ENCODE results near the gene F10. TPM values are rescaled to one million over a fixed set of nuclear protein-coding genes. Genes with fewer than 3 reads are reported as not detected.

Gene F10
- total and polyA plus RNA-seq, 2 donors (not counting 1 experiment from before 2014, with no cell fraction given): not detected

DNA sequence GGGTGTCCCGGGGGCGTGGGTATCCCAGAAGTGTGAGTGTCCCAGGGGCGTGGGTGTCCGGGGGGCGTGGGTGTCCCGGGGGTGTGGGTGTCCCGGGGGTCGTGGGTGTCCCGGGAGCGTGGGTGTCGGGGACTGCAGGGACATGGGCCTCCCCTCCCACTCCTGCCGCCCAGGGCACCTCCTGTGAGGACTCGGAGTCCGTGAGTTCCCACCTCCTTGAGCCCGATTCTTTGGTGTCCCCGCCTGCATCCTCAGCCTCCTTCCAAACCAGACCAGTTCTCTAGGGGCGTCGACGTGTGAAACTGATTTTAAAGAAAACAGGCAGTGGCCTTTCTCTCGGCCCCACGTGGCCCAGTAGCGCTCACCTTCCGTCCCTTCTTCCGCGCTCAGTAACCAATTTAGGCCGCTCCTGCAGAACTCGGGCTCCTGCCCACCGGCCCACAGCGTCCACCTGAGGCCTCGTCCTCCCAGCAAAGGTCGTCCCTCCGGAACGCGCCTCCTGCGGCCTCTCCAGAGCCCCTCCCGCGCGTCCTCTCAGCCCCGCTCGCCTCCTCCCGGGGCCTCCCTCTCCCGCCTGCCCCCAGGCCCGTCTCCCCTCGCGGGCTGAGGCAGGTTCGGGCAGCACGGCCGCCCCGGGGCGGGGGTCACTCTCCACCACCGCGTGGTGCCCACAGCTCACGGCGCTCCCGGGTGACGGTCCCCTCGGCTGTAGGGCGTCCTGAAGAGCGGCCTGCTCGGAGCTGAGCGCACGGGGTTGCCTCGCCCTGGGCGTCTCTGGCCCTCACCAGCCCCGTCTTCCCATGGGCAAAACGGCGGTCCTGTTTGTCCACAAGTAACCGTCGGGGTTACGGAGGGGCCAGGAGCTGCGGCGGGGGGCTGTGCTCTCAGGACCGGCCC, 13.2 kb upstream of the F10 start:
- Histone ChIP-seq H4K20me1 (ENCODE audit: control insufficient read depth, insufficient read depth, low read length, poor library complexity, severe bottlenecking) (no peaks in the 10 kb centered on the region), H3K4me2 (replicated peaks; ENCODE audit: low read depth, low read length, poor library complexity, severe bottlenecking) (peak overlapping the region; percentile 60), H3K9ac (ENCODE audit: low read length) (no peak overlapping the region), H3K4me3 (ENCODE audit: control extremely low read depth in 1 of 5, extremely low read depth in 1 of 5, insufficient read depth in 1 of 5, low read depth in 2 of 5, low read length in 4 of 5) (no peak overlapping the region), H3K27ac (ENCODE audit: low read length in 2 of 2) (no peak overlapping the region), H2AFZ (ENCODE audit: insufficient read depth, low read depth, low read length, poor library complexity, severe bottlenecking) (no peak overlapping the region), H3K9me3 (ENCODE audit: control extremely low read depth in 1 of 3, control insufficient read depth in 2 of 3, insufficient read depth in 1 of 3, low read length in 2 of 3) (peaks cover 0 to 18% (median 0%) of the 10 kb centered on the region in 3 donors), H3K27me3 (replicated peaks in 1 of 4; ENCODE audit: control extremely low read depth in 1 of 4, control insufficient read depth in 3 of 4, insufficient read depth in 4 of 4, low read length in 3 of 4) (peaks cover 0 to 19% (median 2%) of the 10 kb centered on the region in 4 experiments), H3K79me2 (ENCODE audit: control insufficient read depth, insufficient read depth, low read length) (no peaks in the 10 kb centered on the region), H3K4me1 (ENCODE audit: control insufficient read depth in 2 of 2, insufficient read depth in 2 of 2, low read length in 2 of 2) (peaks cover 0 to 3% of the 10 kb centered on the region in 2 donors), H3K36me3 (replicated peaks in 1 of 2; ENCODE audit: control extremely low read depth in 1 of 2, control insufficient read depth in 1 of 2, extremely low read depth in 1 of 2, insufficient read depth in 2 of 2, low read length in 1 of 2) (no peaks in the 10 kb centered on the region)
- no peak for TF ChIP-seq EZH2 (IDR thresholded peaks at IDR 0.05; ENCODE audit: borderline replicate concordance, insufficient read depth, low read depth, low read length, poor library complexity, severe bottlenecking)
- TF ChIP-seq CTCF (IDR thresholded peaks at IDR 0.05): no peak
- 42% methylated on average over 71 of the region's 73 CpGs for WGBS (ENCODE audit: insufficient coverage)
- Mint-ChIP-seq H3K9me3 (ENCODE audit: insufficient read depth) (no peaks in the 10 kb centered on the region), H3K4me1 (no peaks in the 10 kb centered on the region), H3K27ac (no peak overlapping the region), H3K4me3 (peak overlapping the region; percentile 23), H3K27me3 (peaks cover 3% of the 10 kb centered on the region)
- ChIA-PET POLR2A (no interaction called here), CTCF (no interaction called here)
- intact Hi-C loops (cut with micrococcal nuclease): no loop called here
- no peak for ATAC-seq (ENCODE audit: low read depth)
- DNase-seq: no peak
